HG03039 (cell line): ENCODE data around the gene CXCL5.
"Not testable (repeated sequence)": the region's sequence is repeated elsewhere in the genome, so short reads cannot be mapped to it uniquely, and the experiment has no call there.

Experiments used
- ATAC-seq: cut with Tn5 transposase; IDR thresholded peaks from one replicate; pipeline ENCODE4 v1.9.1; 2021; ENCODE audit warnings: mild to moderate bottlenecking, moderate library complexity; ENCODE audit not compliant: unreplicated experiment

Gene CXCL5

GRCh38 chr4:74015126-74015780, 16.8 kb upstream of the CXCL5 start:
- ATAC-seq: no peak

GRCh38 chr4:74014332-74014731, 15.9 kb upstream of the CXCL5 start:
- ATAC-seq: no peak

GRCh38 chr4:74013264-74013663, 14.8 kb upstream of the CXCL5 start:
- ATAC-seq: no peak

GRCh38 chr4:74012130-74012529, 13.7 kb upstream of the CXCL5 start:
- ATAC-seq: no peak

GRCh38 chr4:74009307-74009706, 10.8 kb upstream of the CXCL5 start:
- ATAC-seq: no peak

GRCh38 chr4:74006009-74006476, 7.6 kb upstream of the CXCL5 start:
- no peak for ATAC-seq

GRCh38 chr4:74005528-74005927, 7.1 kb upstream of the CXCL5 start:
- no peak for ATAC-seq

- ATAC-seq: no peak
These were observed 6.2 kb upstream of the CXCL5 start for GRCh38 chr4:74004668-74005067.

- ATAC-seq: no peak
These were observed 1.8 kb upstream of the CXCL5 start for GRCh38 chr4:74000301-74000700.

- ATAC-seq: no peak
These were observed 6.4 kb downstream of the CXCL5 start for GRCh38 chr4:73992050-73992449.

- ATAC-seq: no peak
These were observed 6.8 kb downstream of the CXCL5 start for GRCh38 chr4:73991742-73992000.

- no peak for ATAC-seq
These were observed 7.3 kb downstream of the CXCL5 start for GRCh38 chr4:73990988-73991741.

GRCh38 chr4:73989928-73990327, 8.5 kb downstream of the CXCL5 start:
- ATAC-seq: no peak

GRCh38 chr4:73989031-73989430, 9.4 kb downstream of the CXCL5 start:
- ATAC-seq: no peak

- ATAC-seq: no peak
These were observed 10.4 kb downstream of the CXCL5 start, which contains the start of gene PPBP for GRCh38 chr4:73988061-73988460. Gene PPBP, minus strand, starts transcription at chr4:73988190. Its CDS starts 87 bp downstream, at chr4:73988103.

- ATAC-seq: no peak
These were observed 13.0 kb downstream of the CXCL5 start for GRCh38 chr4:73985528-73985852.

- no peak for ATAC-seq
These were observed 13.5 kb downstream of the CXCL5 start for GRCh38 chr4:73984736-73985527.

- not testable (repeated sequence) for ATAC-seq
These were observed 17.3 kb downstream of the CXCL5 start for GRCh38 chr4:73981175-73981574.

GRCh38 chr4:73979407-73979957, 19.0 kb downstream of the CXCL5 start:
- ATAC-seq: no peak

- no peak for ATAC-seq
These were observed 19.6 kb downstream of the CXCL5 start for GRCh38 chr4:73978886-73979285.

GRCh38 chr4:73976716-73977115, 21.8 kb downstream of the CXCL5 start:
- ATAC-seq: no peak

GRCh38 chr4:73976217-73976616, 22.3 kb downstream of the CXCL5 start:
- ATAC-seq: no peak
